Measurements from ENCODE around the gene C5. TPM values are rescaled to one million over a fixed set of nuclear protein-coding genes. Genes with fewer than 3 reads are reported as not detected.

Gene C5
- total RNA-seq, 2 experiments from 2014 or later: 3.8 to 7.9 TPM

DNA sequence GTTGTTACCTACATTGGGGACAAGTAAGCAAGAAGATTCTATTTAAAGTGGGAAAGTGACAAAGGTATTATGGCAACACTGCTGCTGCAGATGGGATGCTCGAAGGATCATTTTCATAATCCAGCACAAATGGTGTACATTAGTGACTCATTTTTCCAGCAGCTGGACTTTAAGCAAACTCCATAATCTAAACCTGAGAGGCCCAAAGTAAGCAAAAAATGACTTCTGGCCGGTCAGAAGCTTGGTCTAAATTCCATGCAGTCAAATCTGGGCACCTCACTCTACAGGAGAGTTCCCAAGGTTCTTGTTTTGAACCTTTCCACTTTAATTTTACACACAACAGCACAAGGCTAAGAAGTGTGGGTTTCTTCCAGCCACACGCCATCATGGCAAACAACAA lies 79.8 kb downstream of the C5 start:
- no peaks in the 10 kb centered on the region for H4K20me1 ChIP-seq (ENCODE audit: insufficient read depth, low read length)
- H3K4me1 ChIP-seq (ENCODE audit: insufficient read depth, low read length, poor library complexity, severe bottlenecking): peaks cover 14% of the 10 kb centered on the region
- no peak overlapping the region for H3K4me3 ChIP-seq (ENCODE audit: low read depth, low read length, poor library complexity, severe bottlenecking)
- no peaks in the 10 kb centered on the region for H3K9me3 ChIP-seq (ENCODE audit: low read length)
- intact Hi-C loops (cut with micrococcal nuclease; ENCODE audit: unreplicated experiment): no loop called here
- no peak for DNase-seq (ENCODE audit: low spot score)
- no peak overlapping the region for H3K4me2 ChIP-seq (ENCODE audit: low read length)
- CTCF ChIA-PET (ENCODE audit: unreplicated experiment): no interaction called here
- H3K79me2 ChIP-seq (ENCODE audit: insufficient read depth, low read depth, low read length): no peaks in the 10 kb centered on the region
- H3K36me3 ChIP-seq (ENCODE audit: insufficient read depth, low read length): no peaks in the 10 kb centered on the region
- POLR2A ChIA-PET: interaction anchor here (0.7 kb wide), 2 partner anchors 10 to 93 kb away, joined by 3 to 4 read pairs; no protein-coding TSS in a partner anchor
- H2AFZ ChIP-seq (ENCODE audit: low read length): no peak overlapping the region
- no peaks in the 10 kb centered on the region for H3K9me2 ChIP-seq (ENCODE audit: insufficient read depth, low read length)
- TF ChIP-seq, protein P1, sequence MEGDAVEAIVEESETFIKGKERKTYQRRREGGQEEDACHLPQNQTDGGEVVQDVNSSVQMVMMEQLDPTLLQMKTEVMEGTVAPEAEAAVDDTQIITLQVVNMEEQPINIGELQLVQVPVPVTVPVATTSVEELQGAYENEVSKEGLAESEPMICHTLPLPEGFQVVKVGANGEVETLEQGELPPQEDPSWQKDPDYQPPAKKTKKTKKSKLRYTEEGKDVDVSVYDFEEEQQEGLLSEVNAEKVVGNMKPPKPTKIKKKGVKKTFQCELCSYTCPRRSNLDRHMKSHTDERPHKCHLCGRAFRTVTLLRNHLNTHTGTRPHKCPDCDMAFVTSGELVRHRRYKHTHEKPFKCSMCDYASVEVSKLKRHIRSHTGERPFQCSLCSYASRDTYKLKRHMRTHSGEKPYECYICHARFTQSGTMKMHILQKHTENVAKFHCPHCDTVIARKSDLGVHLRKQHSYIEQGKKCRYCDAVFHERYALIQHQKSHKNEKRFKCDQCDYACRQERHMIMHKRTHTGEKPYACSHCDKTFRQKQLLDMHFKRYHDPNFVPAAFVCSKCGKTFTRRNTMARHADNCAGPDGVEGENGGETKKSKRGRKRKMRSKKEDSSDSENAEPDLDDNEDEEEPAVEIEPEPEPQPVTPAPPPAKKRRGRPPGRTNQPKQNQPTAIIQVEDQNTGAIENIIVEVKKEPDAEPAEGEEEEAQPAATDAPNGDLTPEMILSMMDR (conservative IDR thresholded peaks at IDR 0.05; ENCODE audit: low read length): no peak
- no peak for TF ChIP-seq EZH2phosphoT487 (IDR thresholded peaks at IDR 0.05; ENCODE audit: borderline replicate concordance, low read depth, low read length)
- no TSS peak for BruUV-seq (replicated peaks)
- H3K27ac ChIP-seq (ENCODE audit: low read depth, low read length, poor library complexity, severe bottlenecking): no peak overlapping the region

DNA sequence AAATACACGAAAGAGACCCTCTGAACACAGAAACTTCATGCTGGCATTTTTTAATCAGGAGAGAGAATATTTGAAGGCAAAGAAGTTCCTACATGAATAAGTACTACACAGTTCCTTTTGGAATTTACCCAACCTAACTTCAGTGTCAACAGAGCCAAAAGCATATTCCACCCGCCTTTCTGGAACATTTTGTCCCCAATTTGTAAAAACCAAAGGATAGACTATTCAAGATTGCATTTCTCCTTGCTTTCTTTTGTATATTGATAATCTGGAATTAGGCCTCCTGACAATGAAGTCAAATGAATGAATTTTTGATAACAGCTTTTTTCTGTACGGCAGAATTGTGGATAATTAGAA lies 84.1 kb downstream of the C5 start:
- H3K79me2 ChIP-seq (ENCODE audit: insufficient read depth, low read depth, low read length): no peaks in the 10 kb centered on the region
- H3K9me3 ChIP-seq (ENCODE audit: low read length): no peaks in the 10 kb centered on the region
- POLR2A ChIA-PET: interaction anchor here (0.6 kb wide), 1 partner anchor 9 kb away, joined by 3 read pairs; no protein-coding TSS in a partner anchor
- H2AFZ ChIP-seq (ENCODE audit: low read length): no peak overlapping the region
- TF ChIP-seq, protein P1 (conservative IDR thresholded peaks at IDR 0.05; ENCODE audit: low read length): no peak
- no peak for TF ChIP-seq EZH2phosphoT487 (IDR thresholded peaks at IDR 0.05; ENCODE audit: borderline replicate concordance, low read depth, low read length)
- BruUV-seq (replicated peaks): no TSS peak
- CTCF ChIA-PET (ENCODE audit: unreplicated experiment): no interaction called here
- H3K4me1 ChIP-seq (ENCODE audit: insufficient read depth, low read length, poor library complexity, severe bottlenecking): no peaks in the 10 kb centered on the region
- H4K20me1 ChIP-seq (ENCODE audit: insufficient read depth, low read length): no peaks in the 10 kb centered on the region
- no peak overlapping the region for H3K4me3 ChIP-seq (ENCODE audit: low read depth, low read length, poor library complexity, severe bottlenecking)
- no peaks in the 10 kb centered on the region for H3K36me3 ChIP-seq (ENCODE audit: insufficient read depth, low read length)
- intact Hi-C loops (cut with micrococcal nuclease; ENCODE audit: unreplicated experiment): no loop called here
- no peak for DNase-seq (ENCODE audit: low spot score)
- H3K4me2 ChIP-seq (ENCODE audit: low read length): no peak overlapping the region
- H3K27ac ChIP-seq (ENCODE audit: low read depth, low read length, poor library complexity, severe bottlenecking): no peak overlapping the region
- H3K9me2 ChIP-seq (ENCODE audit: insufficient read depth, low read length): no peaks in the 10 kb centered on the region

DNA sequence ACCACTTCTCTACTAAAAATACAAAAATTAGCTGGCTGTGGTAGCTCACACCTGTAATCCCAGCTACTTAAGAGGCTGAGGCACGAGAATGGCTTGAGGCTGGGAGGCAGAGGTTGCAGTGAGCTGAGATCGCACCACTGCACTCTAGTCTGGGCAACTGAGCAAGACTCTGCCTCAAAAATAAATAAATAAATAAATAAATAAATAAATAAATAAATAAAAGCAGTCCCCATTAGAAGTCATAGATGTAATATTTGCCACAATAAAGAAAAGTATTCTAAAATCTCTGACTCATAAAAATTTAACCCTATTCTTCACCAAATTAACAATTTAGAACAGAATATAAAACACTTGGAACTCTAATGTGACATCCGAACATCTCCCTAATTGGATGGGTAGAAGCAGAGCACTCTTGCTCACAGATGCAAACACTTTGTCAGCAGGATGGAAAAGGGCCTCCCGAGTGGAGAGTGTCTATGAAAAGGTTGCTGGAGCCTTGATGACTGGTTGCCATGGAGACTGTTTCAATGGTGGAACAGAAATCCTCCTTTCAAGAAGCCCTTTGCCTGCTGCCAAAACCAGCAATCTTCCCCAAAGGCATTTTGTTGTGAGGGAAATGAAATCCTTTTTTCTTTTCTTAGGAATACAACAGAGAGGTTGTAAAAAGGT lies 84.6 kb downstream of the C5 start:
- intact Hi-C loops (cut with micrococcal nuclease; ENCODE audit: unreplicated experiment): no loop called here
- H4K20me1 ChIP-seq (ENCODE audit: insufficient read depth, low read length): no peaks in the 10 kb centered on the region
- H2AFZ ChIP-seq (ENCODE audit: low read length): no peak overlapping the region
- no peak overlapping the region for H3K4me2 ChIP-seq (ENCODE audit: low read length)
- ChIA-PET POLR2A (interaction anchor here (0.6 to 1.9 kb wide), 4 partner anchors 8 to 376 kb away, joined by 3 to 7 read pairs (median 5); no protein-coding TSS in a partner anchor), CTCF (ENCODE audit: unreplicated experiment) (no interaction called here)
- no peaks in the 10 kb centered on the region for H3K9me3 ChIP-seq (ENCODE audit: low read length)
- no peak for DNase-seq (ENCODE audit: low spot score)
- H3K4me3 ChIP-seq (ENCODE audit: low read depth, low read length, poor library complexity, severe bottlenecking): no peak overlapping the region
- no peak overlapping the region for H3K27ac ChIP-seq (ENCODE audit: low read depth, low read length, poor library complexity, severe bottlenecking)
- H3K9me2 ChIP-seq (ENCODE audit: insufficient read depth, low read length): no peaks in the 10 kb centered on the region
- H3K79me2 ChIP-seq (ENCODE audit: insufficient read depth, low read depth, low read length): no peaks in the 10 kb centered on the region
- no peaks in the 10 kb centered on the region for H3K4me1 ChIP-seq (ENCODE audit: insufficient read depth, low read length, poor library complexity, severe bottlenecking)
- TF ChIP-seq EZH2phosphoT487 (IDR thresholded peaks at IDR 0.05; ENCODE audit: borderline replicate concordance, low read depth, low read length): no peak
- TF ChIP-seq, protein P1 (conservative IDR thresholded peaks at IDR 0.05; ENCODE audit: low read length): no peak
- BruUV-seq (replicated peaks): no TSS peak
- H3K36me3 ChIP-seq (ENCODE audit: insufficient read depth, low read length): no peaks in the 10 kb centered on the region
